GM18517 (cell line): ENCODE measurements around the gene ETV6.

Source experiments
- ATAC-seq: cut with Tn5 transposase; IDR thresholded peaks from one replicate; pipeline ENCODE4 v1.9.1; 2021; ENCODE audit warnings: mild to moderate bottlenecking, moderate library complexity; ENCODE audit not compliant: unreplicated experiment

ETV6 gene

DNA sequence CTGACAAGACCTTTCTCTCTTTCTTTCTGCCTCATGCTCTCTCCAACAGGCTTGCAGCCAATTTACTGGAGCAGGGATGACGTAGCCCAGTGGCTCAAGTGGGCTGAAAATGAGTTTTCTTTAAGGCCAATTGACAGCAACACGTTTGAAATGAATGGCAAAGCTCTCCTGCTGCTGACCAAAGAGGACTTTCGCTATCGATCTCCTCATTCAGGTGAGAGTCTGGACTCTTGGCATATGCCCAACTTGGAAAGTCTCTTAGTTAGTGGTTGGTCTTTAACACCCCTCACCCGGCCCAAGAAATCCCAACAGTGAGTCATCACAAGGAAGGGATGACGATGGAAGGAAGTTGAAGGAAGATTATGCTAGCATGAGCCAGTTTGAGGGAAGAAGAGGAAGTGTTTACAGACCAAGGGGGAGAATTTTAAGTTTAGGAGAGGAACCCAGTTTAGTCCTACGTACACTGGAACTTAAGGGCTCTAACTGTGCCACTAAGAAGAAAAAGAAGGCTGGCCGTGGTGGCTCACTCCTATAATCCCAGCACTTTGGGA is 189.7 kb downstream of the ETV6 start:
- ATAC-seq = no peak

DNA sequence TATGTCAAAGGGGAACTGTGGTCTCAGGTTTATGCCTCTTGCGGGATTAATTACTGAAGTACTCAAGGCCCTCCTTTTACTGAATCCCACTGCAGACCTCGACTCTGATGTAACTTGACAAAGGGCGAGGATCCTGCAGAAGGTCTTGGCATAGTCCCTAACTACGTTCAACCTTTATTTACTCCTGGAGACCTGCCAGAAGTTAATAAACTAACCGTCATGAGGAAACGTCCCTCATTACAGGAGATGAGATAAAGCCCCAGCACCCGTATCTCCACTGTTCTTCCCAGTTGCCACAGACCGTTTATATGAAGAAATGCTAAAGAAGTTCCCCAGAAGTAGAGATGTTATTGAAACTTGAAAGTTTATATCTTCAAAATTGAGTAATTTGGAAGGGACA is 190.9 kb downstream of the ETV6 start:
- no peak for ATAC-seq

- ATAC-seq = no peak
Observed at GRCh38 chr12:11846488-11846887, 197.0 kb downstream of the ETV6 start.

GRCh38 chr12:11847539-11847938 is 198.1 kb downstream of the ETV6 start:
- ATAC-seq = no peak

- ATAC-seq = no peak
Observed at GRCh38 chr12:11849757-11850504, 200.5 kb downstream of the ETV6 start.

DNA sequence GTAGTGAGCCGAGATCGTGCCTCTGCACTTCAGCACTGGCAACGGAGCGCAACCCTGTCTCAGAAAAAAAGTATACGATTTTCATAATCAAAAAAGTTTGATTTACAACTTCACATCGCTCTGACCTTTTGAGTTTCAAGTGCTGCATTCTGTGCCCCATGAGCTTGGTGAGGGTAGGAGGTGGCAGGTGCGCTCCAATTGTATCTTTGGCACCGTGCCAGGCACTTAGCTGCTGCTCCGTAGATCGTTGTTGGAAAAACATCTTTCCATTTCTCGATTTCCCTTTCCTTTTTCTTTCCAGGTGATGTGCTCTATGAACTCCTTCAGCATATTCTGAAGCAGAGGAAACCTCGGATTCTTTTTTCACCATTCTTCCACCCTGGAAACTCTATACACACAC is 203.7 kb downstream of the ETV6 start:
- ATAC-seq = no peak

GRCh38 chr12:11854011-11854499 is 204.6 kb downstream of the ETV6 start:
- ATAC-seq = no peak

DNA sequence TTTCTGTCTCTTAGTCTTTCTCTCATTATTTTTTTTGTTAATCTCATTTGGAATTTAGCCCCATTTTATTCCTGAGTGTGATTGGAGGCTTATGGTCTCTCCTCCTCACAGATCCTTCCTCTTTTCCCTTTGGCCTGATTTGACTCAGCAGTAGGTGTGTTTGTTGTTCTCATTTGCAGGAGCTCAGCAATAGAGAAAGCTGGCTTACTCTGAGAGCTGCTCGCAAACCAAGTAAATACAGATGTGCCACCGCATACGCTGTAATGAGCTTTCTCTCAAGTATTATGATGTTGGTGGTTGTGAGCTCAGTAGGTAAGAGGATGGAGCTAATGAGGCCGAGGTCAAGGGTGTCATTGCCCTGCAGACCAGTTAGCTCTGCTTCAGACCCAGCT is 206.5 kb downstream of the ETV6 start:
- ATAC-seq = peak; percentile 84

- ATAC-seq = no peak
Observed at GRCh38 chr12:11856971-11857370, 207.5 kb downstream of the ETV6 start.

DNA sequence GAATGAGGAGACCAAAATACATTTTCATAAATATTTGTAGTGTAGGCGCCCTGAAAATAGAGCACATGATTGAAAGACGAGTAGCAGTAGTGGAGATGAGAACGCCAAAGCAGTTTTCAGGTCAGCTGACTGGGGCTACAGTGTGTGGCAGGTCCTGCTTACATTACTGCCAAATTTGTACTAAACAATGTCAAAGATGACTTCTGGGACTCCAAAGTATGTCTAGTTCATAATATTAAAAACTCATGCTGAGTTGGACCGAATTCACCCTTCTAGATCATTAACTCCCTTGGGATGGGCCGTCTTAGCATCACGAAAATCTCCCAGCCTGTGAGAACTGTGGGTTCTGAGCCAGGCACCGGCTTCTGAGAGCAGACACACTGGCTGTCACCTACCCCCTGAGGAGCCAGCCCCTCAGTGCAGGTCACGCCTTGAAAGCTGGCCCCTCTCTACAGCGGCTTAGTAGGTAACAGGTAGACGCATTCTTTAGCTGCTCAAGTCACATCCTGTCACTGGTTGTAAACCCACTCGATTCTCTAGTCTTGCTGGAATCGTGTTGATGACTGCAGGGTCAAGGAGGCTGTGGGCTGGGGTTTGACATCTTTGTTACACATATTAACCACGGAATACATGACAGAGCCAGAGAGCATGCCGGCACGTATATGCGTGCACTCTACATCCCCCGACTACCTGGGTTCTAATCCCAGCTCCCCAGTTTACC is 210.4 kb downstream of the ETV6 start:
- no peak for ATAC-seq

- no peak for ATAC-seq
Observed at GRCh38 chr12:11861155-11861863, 211.8 kb downstream of the ETV6 start.

- ATAC-seq = no peak
Observed at GRCh38 chr12:11861864-11862600, 212.6 kb downstream of the ETV6 start.

- no peak for ATAC-seq
Observed at GRCh38 chr12:11862798-11863197, 213.3 kb downstream of the ETV6 start.

GRCh38 chr12:11863478-11863906 is 214.0 kb downstream of the ETV6 start:
- no peak for ATAC-seq

DNA sequence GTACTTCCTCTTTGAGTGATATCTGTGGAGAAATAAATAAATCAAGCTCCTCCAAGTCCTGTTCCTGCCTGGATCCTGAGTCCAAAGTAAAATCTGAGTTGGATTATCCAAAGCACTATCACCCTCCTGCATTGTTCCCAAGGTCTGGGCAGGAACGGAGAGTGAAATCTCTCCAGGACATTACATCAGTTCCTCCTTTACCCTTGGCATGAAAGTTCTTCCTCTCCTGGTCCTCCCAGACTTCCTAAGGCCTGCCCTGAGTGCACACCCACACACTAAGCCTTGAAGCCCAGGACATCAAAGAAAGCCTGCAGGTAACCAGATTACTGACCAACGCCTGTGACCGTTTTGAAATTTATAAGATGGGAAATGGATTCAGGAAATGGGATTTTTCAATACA is 214.5 kb downstream of the ETV6 start:
- no peak for ATAC-seq

- ATAC-seq = no peak
Observed at GRCh38 chr12:11865824-11866223, 216.3 kb downstream of the ETV6 start.

- no peak for ATAC-seq
Observed at GRCh38 chr12:11868027-11868426, 218.6 kb downstream of the ETV6 start.

DNA sequence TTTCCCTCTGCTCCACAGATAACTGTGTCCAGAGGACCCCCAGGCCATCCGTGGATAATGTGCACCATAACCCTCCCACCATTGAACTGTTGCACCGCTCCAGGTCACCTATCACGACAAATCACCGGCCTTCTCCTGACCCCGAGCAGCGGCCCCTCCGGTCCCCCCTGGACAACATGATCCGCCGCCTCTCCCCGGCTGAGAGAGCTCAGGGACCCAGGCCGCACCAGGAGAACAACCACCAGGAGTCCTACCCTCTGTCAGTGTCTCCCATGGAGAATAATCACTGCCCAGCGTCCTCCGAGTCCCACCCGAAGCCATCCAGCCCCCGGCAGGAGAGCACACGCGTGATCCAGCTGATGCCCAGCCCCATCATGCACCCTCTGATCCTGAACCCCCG is 219.9 kb downstream of the ETV6 start:
- ATAC-seq = no peak

DNA sequence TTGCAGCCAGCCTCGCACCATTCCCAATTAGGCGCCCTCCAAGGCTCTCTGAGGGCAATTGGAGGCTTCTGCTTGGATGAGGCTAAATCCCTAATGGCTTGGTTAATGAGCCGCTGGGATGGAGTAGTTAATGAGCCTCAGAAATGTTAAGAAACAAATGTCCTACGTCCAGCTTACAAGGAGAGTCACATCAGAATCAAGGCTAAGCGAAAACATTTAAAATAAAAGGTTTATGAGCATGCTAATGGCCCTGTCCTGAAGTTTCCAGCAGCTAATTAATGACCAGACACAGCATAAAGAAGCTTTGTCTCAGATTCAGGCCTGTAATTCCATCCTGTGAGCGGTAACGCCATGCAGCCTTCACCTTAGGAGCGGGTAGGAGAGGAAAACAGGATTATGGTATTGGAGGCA is 220.6 kb downstream of the ETV6 start:
- no peak for ATAC-seq

- ATAC-seq = no peak
Observed at GRCh38 chr12:11872055-11872454, 222.6 kb downstream of the ETV6 start.
